NCI-H69 (cell line): ENCODE results near the gene RASA3.
"Not testable (repeated sequence)": the region's sequence is repeated elsewhere in the genome, so short reads cannot be mapped to it uniquely, and the experiment has no call there.

ENCODE experiments used
- DNase-seq: peaks from one replicate; lab custom pipeline; 2025; lab: John Stamatoyannopoulos, UW

Gene RASA3

DNA sequence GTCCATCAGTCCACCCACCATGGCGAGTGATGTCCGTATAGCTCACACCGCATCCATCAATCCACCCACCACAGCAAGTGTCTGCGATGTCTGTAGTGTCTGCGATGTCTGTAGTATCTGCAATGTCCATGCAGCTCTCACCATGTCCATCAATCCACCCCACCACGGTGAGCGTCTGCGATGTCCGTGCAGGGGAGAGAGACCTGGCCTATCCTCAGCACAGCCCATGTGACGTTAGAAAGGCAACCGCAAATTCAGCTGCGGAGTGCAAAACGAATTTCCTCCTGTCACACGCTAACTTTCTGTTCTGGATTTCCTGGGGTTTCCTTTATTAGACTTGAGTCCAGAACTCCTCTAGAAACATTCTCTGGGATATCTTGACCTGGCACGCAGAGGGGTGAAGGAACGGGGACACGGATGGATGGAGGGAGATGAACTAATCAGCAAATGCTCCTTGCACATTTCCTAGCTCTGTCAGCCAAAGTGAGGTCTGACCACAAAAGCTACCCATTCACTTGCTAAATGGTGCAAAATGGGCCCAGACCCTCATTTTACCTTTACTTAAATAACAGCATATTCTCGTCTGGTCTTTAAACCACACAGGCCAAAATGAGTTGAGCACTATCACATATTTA, 18.3 kb downstream of the RASA3 start:
- no peak for DNase-seq

DNA sequence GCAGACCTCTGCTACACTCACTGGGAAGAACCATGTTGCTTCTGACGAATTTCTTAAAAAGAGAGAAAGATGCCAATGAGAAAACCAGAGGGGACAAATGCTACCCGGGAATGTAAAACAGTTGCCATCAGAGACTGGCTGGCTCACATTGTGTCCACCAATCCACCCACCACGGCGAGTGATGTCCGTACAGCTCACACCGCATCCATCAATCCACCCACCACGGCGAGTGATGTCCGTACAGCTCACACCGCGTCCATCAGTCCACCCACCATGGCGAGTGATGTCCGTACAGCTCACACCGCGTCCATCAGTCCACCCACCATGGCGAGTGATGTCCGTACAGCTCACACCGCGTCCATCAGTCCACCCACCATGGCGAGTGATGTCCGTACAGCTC, 19.0 kb downstream of the RASA3 start:
- not testable (repeated sequence) for DNase-seq

DNA sequence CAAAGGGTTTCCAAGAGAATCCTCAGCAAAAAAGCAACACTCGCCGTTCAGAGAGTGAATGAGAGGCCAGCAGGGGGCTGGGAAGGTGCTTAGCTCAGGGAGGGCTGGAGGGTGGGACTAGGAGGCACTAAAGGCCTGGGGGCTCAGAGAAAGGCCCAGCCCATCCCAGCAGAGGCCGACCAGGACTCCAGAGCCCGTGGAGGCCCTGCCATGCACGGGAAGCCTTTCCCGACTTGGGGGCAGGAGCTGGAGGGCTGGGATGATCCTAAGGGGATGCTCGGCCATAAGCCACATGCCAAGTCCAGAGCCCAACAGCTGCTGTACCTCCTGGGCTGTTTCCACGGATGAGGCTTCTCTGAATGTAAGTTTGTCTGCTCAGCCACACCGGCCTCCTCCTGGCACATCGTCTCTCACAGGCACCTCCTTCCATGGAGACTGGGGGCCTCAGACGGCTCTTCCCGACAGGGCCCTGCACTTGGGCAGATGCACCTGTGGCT, 19.5 kb downstream of the RASA3 start:
- no peak for DNase-seq

GRCh38 chr13:114112231-114112825, 20.1 kb downstream of the RASA3 start:
- no peak for DNase-seq

- DNase-seq = no peak
These were observed 20.8 kb downstream of the RASA3 start for GRCh38 chr13:114111577-114111976.

DNA sequence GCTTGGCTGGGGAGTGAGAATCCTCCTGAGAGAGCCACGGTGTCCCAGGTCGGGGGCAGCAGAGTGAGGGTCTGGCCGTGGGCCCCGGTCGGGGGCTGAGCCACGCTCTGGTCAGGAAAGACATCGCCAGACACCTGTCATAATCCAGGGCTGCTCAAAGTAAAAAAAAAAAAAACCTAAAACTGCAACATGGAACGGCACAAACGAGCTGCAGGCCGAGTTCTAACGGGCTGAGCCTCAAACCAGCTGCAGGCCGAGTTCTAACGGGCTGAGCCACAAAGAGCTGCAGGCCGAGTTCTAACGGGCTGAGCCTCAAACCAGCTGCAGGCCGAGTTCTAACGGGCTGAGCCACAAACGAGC, 21.6 kb downstream of the RASA3 start:
- DNase-seq = not testable (repeated sequence)

- DNase-seq = peak; percentile 26
These were observed 22.2 kb downstream of the RASA3 start for GRCh38 chr13:114110091-114110829.

DNA sequence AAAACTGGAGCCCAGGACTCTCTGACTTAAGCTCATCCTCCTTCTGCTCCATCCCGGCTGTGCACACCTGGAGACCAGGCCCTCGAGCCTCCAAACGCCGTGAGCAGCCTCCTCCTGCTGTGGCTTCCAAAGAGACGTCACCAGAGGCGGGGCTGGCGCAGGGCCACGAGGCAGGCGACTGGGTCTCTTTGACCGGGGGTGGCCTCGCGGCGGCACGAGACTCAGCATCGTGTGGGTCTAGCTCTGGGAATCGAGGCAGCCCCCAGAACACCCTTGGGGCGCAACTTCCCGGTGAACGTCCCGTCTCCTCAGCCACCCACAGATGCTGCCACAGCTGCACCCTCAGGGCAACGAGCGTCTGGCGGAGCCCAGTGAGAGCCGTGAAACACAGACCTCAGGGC, 22.8 kb downstream of the RASA3 start:
- DNase-seq = peak; percentile 81

- no peak for DNase-seq
These were observed 23.5 kb downstream of the RASA3 start for GRCh38 chr13:114108894-114109293.

GRCh38 chr13:114108141-114108761, 24.2 kb downstream of the RASA3 start:
- no peak for DNase-seq

- no peak for DNase-seq
These were observed 24.7 kb downstream of the RASA3 start for GRCh38 chr13:114107686-114108081.

DNA sequence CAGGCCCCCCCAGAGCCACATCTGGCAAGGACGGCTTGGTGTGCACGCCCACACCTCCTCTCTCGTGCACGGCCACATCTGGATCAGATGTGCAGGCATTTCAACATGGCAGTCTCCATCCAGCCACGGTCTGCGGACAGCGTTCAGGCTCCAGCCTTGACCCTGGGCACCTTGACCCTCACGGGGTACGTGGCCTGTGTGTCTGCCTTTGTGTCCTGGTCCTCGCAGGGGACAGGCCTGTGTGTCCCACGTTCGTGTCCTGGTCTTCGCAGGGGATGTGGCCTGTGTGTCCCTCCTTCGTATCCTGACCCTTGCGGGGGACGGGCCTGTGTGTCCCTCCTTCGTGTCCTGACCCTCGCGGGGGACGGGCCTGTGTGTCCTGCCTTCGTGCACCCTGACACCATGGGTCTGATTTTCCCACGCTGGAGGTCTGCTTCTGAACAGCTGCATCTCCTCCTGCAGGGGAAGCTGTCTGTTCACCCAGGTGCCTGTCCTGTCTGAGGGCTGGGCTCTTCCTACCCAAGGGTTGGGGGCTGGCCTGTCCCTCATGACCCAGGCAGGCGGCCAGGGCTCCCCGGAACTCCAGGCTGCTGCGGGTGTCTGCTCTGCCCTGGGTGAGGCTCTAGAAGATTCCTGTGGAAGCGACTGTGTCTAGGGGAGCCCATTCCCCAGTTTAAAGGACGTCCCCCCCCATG, 25.3 kb downstream of the RASA3 start:
- DNase-seq = no peak

DNA sequence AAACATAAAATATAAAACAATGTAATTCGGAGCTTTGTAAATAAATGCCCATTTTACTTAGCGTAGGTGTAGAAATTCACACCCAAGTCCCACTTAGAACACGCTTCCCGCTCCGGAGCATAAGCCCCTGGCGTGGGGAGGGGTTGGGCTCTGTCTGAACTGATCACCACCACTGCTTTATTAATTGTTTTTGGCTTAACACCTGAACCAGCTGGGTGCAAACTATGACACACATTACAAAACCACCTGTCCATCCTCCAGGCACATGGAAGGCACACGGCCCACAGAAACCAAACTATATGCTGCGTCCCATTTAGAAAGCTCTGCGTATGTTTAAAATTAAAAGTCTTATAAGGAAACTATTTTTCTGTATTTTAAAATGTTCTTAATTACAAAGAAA, 25.9 kb downstream of the RASA3 start:
- no peak for DNase-seq

GRCh38 chr13:114105521-114106225, 26.8 kb downstream of the RASA3 start:
- no peak for DNase-seq

- DNase-seq = no peak
These were observed 27.5 kb downstream of the RASA3 start for GRCh38 chr13:114104655-114105520.

DNA sequence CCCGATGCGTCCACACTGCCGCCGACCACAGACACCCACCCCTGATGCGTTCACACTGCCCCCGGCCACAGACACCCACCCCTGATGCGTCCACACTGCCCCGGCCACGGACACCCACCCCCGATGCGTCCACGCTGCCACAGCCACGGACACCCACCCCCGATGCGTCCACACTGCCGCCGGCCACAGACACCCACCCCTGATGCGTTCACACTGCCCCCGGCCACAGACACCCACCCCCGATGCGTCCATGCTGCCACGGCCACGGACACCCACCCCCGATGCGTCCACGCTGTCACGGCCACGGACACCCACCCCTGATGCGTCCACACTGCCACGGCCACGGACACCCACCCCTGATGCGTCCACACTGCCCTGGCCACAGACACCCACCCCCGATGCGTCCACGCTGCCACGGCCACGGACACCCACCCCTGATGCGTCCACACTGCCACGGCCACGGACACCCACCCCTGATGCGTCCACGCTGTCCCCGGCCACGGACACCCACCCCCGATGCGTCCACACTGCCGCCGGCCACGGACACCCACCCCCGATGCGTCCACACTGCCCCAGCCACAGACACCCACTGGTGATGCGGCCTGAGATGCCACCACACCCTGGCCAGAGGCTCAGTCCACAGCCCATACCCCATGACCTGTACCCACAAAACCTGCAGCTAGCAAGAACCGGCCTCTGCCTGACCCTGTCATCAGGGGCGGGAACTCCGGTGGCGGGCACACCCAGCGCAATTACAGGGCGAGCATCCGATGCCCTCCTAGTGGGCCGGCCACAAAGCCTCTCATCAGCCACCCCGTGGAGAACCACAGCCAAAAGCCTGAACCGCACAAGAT, 28.4 kb downstream of the RASA3 start:
- no peak for DNase-seq

DNA sequence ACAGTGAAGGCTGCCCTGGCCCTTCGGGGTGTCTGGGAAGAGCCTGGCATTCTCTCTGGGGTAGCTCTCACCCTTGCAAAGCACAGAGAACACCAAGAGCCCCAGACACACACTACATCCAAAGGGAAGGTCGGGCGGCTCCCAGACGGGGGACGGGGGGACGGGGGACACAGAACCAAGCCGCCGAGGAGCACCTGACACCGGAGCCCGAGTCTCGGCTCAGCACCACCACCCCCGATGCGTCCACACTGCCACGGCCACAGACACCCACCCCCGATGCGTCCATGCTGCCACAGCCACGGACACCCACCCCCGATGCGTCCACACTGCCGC, 29.2 kb downstream of the RASA3 start:
- DNase-seq = not testable (repeated sequence)

DNA sequence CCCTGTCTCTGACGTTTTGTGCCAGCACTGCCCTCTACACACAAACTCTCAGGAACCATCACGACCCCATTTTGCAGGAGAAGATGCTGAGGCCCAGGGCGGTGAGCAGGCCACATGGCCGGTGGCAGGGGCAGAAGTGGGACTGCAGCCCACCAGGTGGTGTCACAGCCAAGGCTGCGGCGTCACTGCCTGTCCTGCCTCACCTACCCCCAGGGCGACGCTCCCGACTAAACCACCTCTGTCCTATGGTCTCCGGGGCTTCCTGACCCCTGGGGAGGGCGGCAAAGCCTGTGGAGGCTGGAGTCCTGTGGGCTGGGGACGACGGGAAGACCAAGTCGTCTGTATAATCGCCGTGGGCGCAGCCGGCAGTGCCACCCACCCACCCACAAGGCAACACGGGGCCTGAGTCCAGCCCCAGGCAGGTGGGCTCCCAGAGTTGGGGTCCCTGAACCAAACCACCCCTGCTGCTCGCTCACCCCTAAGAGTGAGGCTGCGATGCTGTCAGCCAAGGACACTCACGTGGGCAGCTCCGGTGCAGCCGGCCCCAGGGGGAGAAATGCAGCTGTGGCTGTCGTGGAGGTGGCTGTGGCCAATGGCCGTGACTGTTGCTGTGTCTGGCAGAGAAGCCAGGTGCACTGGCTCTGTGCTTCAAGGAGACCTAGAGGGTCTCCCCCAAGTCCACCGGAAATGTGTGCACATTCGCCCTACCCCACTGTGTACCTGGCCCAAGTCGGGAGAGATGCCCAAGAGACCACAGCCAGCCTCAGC, 29.7 kb downstream of the RASA3 start:
- no peak for DNase-seq

- no peak for DNase-seq
These were observed 30.3 kb downstream of the RASA3 start for GRCh38 chr13:114102131-114102520.
